ENCODE results near the gene TMEM9.

- TF ChIP-seq CTCF (conservative IDR thresholded peaks at IDR 0.05; ENCODE audit: low read depth, low read length) (no peak), EZH2 (IDR thresholded peaks at IDR 0.05; ENCODE audit: low read length, unreplicated experiment) (no peak), EZH2phosphoT487 (IDR thresholded peaks at IDR 0.05; ENCODE audit: borderline replicate concordance, low read length) (no peak)
Observed at GRCh38 chr1:201125019-201125418, 29.3 kb downstream of the TMEM9 start.
